Measurements from ENCODE around the gene TRAPPC3.
A peak's percentile ranks its signal among the peaks of the same experiment; 100 is the strongest.
"Not testable (repeated sequence)": the region's sequence is repeated elsewhere in the genome, so short reads cannot be mapped to it uniquely, and the experiment has no call there.

Gene TRAPPC3

GRCh38 chr1:36149237-36149972, at the start of gene TRAPPC3:
TRAPPC3 (minus strand) TSS chr1:36149486; CDS start chr1:36149378, 108 bp downstream.
- Histone ChIP-seq H3K4me3 (peak within 1 kb of the TSS; percentile 64 to 77 (median 71)), H3K27ac (peak within 1 kb of the TSS; percentile 32 to 99 (median 95))

GRCh38 chr1:36198641-36199040, 49.4 kb upstream of the TRAPPC3 start:
- H3K4me3 ChIP-seq: no peak overlapping the region

GRCh38 chr1:36196805-36197204, 47.5 kb upstream of the TRAPPC3 start:
- H3K27ac ChIP-seq, H3K4me3 ChIP-seq: not testable (repeated sequence)

More at GRCh38 chr1:36198641-36199040, 49.4 kb upstream of the TRAPPC3 start:
- no peak overlapping the region for H3K27ac ChIP-seq

GRCh38 chr1:36187800-36188593, 38.7 kb upstream of the TRAPPC3 start:
- no peak overlapping the region for H3K4me3 ChIP-seq
- H3K27ac ChIP-seq: peak overlapping the region in 20 of 21 experiments; percentile 32 to 88 (median 76)

GRCh38 chr1:36183309-36183856, 34.1 kb upstream of the TRAPPC3 start:
- no peak overlapping the region for H3K4me3 ChIP-seq
- peak overlapping the region in 3 of 21 experiments; percentile 19 to 42 (median 20) for H3K27ac ChIP-seq

- H3K4me3 ChIP-seq: no peak overlapping the region
- H3K27ac ChIP-seq: peak overlapping the region in 1 of 21 experiments; percentile 20
Observed at GRCh38 chr1:36182734-36183133, 33.4 kb upstream of the TRAPPC3 start.

- H3K4me3 ChIP-seq: no peak overlapping the region
- H3K27ac ChIP-seq: no peak overlapping the region
Observed at GRCh38 chr1:36179220-36179600, 29.9 kb upstream of the TRAPPC3 start.

- Histone ChIP-seq H3K4me3 (no peak overlapping the region), H3K27ac (peak overlapping the region in 4 of 21 experiments; percentile 4 to 38 (median 36))
Observed at GRCh38 chr1:36178471-36179219, 29.4 kb upstream of the TRAPPC3 start.

GRCh38 chr1:36177589-36178431, 28.5 kb upstream of the TRAPPC3 start:
- H3K4me3 ChIP-seq: no peak overlapping the region

GRCh38 chr1:36176106-36176949, 27.0 kb upstream of the TRAPPC3 start:
- no peak overlapping the region for H3K27ac ChIP-seq

More at GRCh38 chr1:36177589-36178431, 28.5 kb upstream of the TRAPPC3 start:
- peak overlapping the region in 3 of 21 experiments; percentile 35 to 38 (median 38) for H3K27ac ChIP-seq

GRCh38 chr1:36175137-36176095, 26.1 kb upstream of the TRAPPC3 start:
- no peak overlapping the region for H3K4me3 ChIP-seq
- peak overlapping the region in 4 of 21 experiments; percentile 23 to 49 (median 40) for H3K27ac ChIP-seq

More at GRCh38 chr1:36176106-36176949, 27.0 kb upstream of the TRAPPC3 start:
- no peak overlapping the region for H3K4me3 ChIP-seq

- H3K4me3 ChIP-seq: no peak overlapping the region
- peak overlapping the region in 3 of 21 experiments; percentile 34 to 49 (median 46) for H3K27ac ChIP-seq
Observed at GRCh38 chr1:36174713-36175112, 25.4 kb upstream of the TRAPPC3 start.

- no peak overlapping the region for H3K27ac ChIP-seq
- no peak overlapping the region for H3K4me3 ChIP-seq
Observed at GRCh38 chr1:36172983-36173382, 23.7 kb upstream of the TRAPPC3 start.

GRCh38 chr1:36172017-36172747, 22.9 kb upstream of the TRAPPC3 start:
- H3K4me3 ChIP-seq: no peak overlapping the region
- H3K27ac ChIP-seq: peak overlapping the region in 1 of 21 experiments; percentile 59

GRCh38 chr1:36170643-36171412, 21.5 kb upstream of the TRAPPC3 start:
- peak overlapping the region in 5 of 21 experiments; percentile 2 to 39 (median 25) for H3K27ac ChIP-seq
- no peak overlapping the region for H3K4me3 ChIP-seq
